Breast epithelium (tissue), 3 donors: ENCODE measurements around the gene OBP2A.

Experiments used
- POLR2A ChIP-seq: fragments of 450-650 bp; IDR thresholded peaks from one replicate; pipeline ENCODE4 v1.6.1; 2016; ENCODE audit warnings: antibody characterized with exemption, mild to moderate bottlenecking, moderate library complexity
- POLR2AphosphoS5 ChIP-seq, 3 donors: sonication (generic); formaldehyde crosslinking; IDR thresholded peaks; one replicate each; pipeline ENCODE4 v1.6.1; 2017; ENCODE audit warnings: antibody characterized with exemption in 3 of 3
- TF ChIP-seq, protein P1 (sequence below), 3 donors: fragments of 450-650 bp; IDR thresholded peaks; one replicate each; pipeline ENCODE4 v1.5.1; 2016 to 2017; ENCODE audit warnings: antibody characterized with exemption in 3 of 3, mild to moderate bottlenecking in 3 of 3, moderate library complexity in 3 of 3

DNA sequence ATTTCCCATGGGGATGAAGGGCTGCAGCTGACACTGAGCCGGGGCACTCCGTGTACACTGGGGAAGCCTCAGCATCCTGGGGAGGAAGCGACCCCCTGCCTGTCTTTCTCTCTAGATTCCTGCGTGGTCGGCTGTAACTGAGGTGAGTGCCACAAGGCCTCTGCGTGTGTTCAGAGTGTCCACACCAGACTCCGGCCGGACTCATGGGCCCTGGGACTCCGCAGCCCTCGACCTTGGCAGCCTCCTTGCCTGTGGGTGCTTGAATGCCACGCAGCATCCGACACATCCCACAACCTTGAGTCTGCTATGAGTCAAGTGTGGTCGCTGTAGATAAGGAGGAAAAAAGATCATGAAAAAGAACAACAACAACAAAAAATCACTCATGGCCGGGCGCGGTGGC lies 39.0 kb downstream of the OBP2A start:
- no peak for TF ChIP-seq POLR2A
- TF ChIP-seq, protein P1, sequence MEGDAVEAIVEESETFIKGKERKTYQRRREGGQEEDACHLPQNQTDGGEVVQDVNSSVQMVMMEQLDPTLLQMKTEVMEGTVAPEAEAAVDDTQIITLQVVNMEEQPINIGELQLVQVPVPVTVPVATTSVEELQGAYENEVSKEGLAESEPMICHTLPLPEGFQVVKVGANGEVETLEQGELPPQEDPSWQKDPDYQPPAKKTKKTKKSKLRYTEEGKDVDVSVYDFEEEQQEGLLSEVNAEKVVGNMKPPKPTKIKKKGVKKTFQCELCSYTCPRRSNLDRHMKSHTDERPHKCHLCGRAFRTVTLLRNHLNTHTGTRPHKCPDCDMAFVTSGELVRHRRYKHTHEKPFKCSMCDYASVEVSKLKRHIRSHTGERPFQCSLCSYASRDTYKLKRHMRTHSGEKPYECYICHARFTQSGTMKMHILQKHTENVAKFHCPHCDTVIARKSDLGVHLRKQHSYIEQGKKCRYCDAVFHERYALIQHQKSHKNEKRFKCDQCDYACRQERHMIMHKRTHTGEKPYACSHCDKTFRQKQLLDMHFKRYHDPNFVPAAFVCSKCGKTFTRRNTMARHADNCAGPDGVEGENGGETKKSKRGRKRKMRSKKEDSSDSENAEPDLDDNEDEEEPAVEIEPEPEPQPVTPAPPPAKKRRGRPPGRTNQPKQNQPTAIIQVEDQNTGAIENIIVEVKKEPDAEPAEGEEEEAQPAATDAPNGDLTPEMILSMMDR (IDR thresholded peaks at IDR 0.05): no peak
- TF ChIP-seq POLR2AphosphoS5 (IDR thresholded peaks at IDR 0.05): no peak
